C4-2B (cell line): ENCODE data around the gene TMEM214.

ENCODE experiments used
- H3K27ac ChIP-seq: fragments of 450-650 bp; 2 replicates; pipeline ENCODE4 v1.5.1; 2017
- ZFX ChIP-seq: fragments of 450-650 bp; IDR thresholded peaks from 2 replicates; pipeline ENCODE4 v1.6.1; 2017
- TF ChIP-seq, protein P1 (sequence below): fragments of 450-650 bp; conservative IDR thresholded peaks from 2 replicates; pipeline ENCODE4 v1.5.1; 2017; ENCODE audit warnings: mild to moderate bottlenecking

Gene TMEM214

DNA sequence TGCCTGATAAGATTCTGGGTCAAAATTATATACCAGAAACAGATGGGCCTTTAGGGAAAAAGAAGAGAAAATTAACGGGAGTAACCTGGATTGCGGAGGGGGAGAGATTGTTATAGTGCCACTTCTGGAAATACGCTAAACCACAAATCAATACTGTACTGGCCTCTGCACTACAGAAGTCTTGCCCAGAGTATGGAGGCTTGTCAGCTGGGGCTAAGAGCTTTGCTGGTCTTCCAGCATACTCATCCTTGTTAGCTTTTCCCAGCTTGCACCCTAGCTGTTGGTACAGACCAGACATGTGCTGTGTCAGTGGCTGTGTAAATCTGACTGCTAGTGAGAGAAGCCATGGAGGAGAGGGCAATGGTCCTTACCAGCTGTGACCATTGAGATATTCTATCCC lies 27.6 kb downstream of the TMEM214 start:
- H3K27ac ChIP-seq = no peak overlapping the region
- TF ChIP-seq, protein P1, sequence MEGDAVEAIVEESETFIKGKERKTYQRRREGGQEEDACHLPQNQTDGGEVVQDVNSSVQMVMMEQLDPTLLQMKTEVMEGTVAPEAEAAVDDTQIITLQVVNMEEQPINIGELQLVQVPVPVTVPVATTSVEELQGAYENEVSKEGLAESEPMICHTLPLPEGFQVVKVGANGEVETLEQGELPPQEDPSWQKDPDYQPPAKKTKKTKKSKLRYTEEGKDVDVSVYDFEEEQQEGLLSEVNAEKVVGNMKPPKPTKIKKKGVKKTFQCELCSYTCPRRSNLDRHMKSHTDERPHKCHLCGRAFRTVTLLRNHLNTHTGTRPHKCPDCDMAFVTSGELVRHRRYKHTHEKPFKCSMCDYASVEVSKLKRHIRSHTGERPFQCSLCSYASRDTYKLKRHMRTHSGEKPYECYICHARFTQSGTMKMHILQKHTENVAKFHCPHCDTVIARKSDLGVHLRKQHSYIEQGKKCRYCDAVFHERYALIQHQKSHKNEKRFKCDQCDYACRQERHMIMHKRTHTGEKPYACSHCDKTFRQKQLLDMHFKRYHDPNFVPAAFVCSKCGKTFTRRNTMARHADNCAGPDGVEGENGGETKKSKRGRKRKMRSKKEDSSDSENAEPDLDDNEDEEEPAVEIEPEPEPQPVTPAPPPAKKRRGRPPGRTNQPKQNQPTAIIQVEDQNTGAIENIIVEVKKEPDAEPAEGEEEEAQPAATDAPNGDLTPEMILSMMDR = no peak
- no peak for TF ChIP-seq ZFX

DNA sequence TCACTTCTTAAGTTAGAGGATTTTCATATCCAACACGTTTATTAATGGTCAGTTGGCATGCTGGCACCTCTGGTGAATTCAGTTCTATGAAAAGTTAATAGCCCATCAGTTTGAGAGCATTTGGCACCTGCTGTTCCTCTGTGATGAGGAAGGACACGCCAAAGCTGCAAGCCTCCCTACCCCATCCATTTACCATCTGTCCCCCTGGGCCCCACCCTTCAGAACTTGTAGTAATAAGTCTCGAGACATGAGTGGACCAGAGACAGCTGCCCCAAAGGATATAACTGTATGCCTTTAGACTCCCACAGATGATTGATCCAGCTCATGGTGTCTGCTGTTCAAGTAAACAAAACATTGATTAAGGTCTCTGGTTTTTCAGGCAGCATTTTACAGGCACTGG lies 32.4 kb downstream of the TMEM214 start:
- TF ChIP-seq ZFX = no peak
- TF ChIP-seq, protein P1 = no peak
- H3K27ac ChIP-seq = no peak overlapping the region

DNA sequence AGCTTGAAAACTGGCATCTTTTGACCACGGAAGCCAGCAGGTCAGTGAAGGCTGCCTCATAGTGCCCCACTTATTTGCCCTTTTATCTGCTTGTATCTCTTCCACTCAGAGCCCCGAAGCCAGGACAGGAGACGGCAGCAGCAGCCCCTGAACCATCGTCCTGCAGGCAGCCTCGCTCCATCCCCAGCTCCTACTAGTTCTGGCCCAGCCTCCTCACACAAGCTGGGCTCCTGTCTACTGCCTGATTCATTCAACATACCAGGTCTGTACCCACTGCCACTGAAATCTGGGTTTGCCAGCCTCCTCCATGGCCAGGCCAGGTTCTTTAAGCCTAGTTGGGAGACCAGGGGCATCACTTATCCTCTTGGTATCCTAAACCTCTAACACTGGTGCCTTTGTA lies 34.6 kb downstream of the TMEM214 start:
- TF ChIP-seq, protein P1 = no peak
- no peak for TF ChIP-seq ZFX

GRCh38 chr2:27069436-27069835 lies 36.7 kb downstream of the TMEM214 start:
- no peak overlapping the region for H3K27ac ChIP-seq
- TF ChIP-seq, protein P1 = no peak
- no peak for TF ChIP-seq ZFX

More for the DNA sequence above, 34.6 kb downstream of the TMEM214 start:
- H3K27ac ChIP-seq = no peak overlapping the region

GRCh38 chr2:27069961-27070618 lies 37.3 kb downstream of the TMEM214 start:
- TF ChIP-seq ZFX = no peak
- TF ChIP-seq, protein P1 = no peak
- no peak overlapping the region; the same call in 1 of the 2 replicates for H3K27ac ChIP-seq

DNA sequence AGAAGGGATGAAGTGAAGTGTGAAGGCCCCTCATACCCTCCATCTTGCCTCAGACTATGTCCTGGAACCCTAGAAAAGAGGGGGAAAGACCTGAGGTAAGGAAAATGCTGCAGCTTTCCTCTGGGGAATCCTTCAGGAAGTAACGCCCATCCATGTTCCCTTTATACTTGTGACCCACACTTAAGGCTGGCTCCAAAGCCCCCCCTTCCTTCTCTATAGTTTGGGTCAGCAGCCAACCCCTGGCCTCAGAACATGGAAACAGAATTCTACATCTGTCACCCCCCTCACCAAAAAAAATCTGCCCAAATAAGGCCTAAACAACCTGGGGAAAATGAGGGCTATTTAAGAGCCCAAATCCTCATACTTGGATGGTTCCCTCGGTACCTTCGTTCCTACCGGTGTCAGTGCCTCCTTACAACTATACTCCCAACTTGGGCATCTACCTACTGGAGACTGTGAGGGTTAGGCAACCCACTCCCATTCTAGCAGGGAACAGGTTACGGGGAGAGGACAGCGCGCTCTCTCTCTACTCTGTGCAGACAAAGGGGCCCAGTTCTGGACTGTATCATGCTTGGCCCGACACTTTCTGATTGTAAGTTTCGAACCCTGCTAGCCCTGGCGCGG lies 38.0 kb downstream of the TMEM214 start:
- H3K27ac ChIP-seq = peak overlapping the region; percentile 83

More for the DNA sequence above, 38.0 kb downstream of the TMEM214 start:
- no peak for TF ChIP-seq ZFX
- TF ChIP-seq, protein P1 = no peak
